HCT116 (cell line): ENCODE measurements around the gene PLS3. TPM values are rescaled to one million over a fixed set of nuclear protein-coding genes. Genes with fewer than 3 reads are reported as not detected.

Experiments used
- ATAC-seq: fragments of 200-7000 bp; cut with Tn5 transposase; 2 replicates; pipeline ENCODE4 v1.9.1; 2020; ENCODE audit warnings: mild to moderate bottlenecking, moderate library complexity
- BruUV-seq: library from RNA; stranded (reverse); fragments of 400-500 nt; replicated peaks from 2 replicates; lab custom pipeline; 2021; lab: Mats Ljungman, UMichigan
- CTCF ChIA-PET: fragments of 300-600 bp; sonication (Branson Sonifier 250); formaldehyde crosslinking; loops from one replicate; lab custom pipeline; 2021; ENCODE audit warnings: antibody characterized with exemption; lab: Charles Lee
- POLR2A ChIA-PET: fragments of 300-600, 350-600 bp; sonication (Branson Sonifier 250); formaldehyde crosslinking; loops from one replicate; lab custom pipeline; 2021; ENCODE audit warnings: antibody characterized with exemption; lab: Charles Lee
- RAD21 ChIA-PET, 2 experiments: fragments of 300-600 bp; sonication (Branson Sonifier 250); formaldehyde crosslinking; loops; one replicate each; lab custom pipeline; 2023; ENCODE audit warnings: low total read pairs in 2 of 2; ENCODE audit not compliant: uncharacterized antibody in 2 of 2, unreplicated experiment in 2 of 2, low non-redundant PET in 1 of 2; lab: Charles Lee
- DNase-seq: peaks from one replicate; pipeline ENCODE4 v3.0.0-alpha.2; 2010; ENCODE audit warnings: low read depth, low spot score
- H2AFZ ChIP-seq: fragments of 200-600 bp; shearing (Covaris generic), sonication (generic); 2 replicates; pipeline ENCODE4 v1.6.1; 2017; ENCODE audit warnings: low read depth, mixed run types, mixed read lengths, antibody characterized with exemption, low read length; ENCODE audit not compliant: poor library complexity, severe bottlenecking
- H3K27ac ChIP-seq: 2 replicates; pipeline ENCODE4 v1.5.1; 2012; ENCODE audit warnings: low read depth, low read length
- H3K27me3 ChIP-seq: fragments of 200-600 bp; sonication (generic); 2 replicates; pipeline ENCODE4 v1.6.1; 2016; ENCODE audit warnings: mixed run types, low read length, mixed read lengths; ENCODE audit not compliant: insufficient read depth
- H3K36me3 ChIP-seq, 2 experiments: fragments of 200-500 bp in 1 of 2; fragments of 200-600 bp in 1 of 2; sonication (Bioruptor generic) in 1 of 2; sonication (generic) in 1 of 2; 2 replicates each; pipeline versions ENCODE4 v1.5.1 to v1.6.1; 2014 to 2016; ENCODE audit warnings: low read length in 2 of 2, inconsistent platforms in 1 of 2, mixed read lengths in 1 of 2, mixed run types in 1 of 2; ENCODE audit not compliant: insufficient read depth in 2 of 2, control insufficient read depth in 1 of 2
- H3K4me1 ChIP-seq, 2 experiments: fragments of 200-600 bp in 1 of 2; sonication (generic) in 1 of 2; 2 replicates each; pipeline versions ENCODE4 v1.5.1 to v1.6.1; 2012 to 2017; ENCODE audit warnings: low read length in 2 of 2, inconsistent platforms in 1 of 2, mild to moderate bottlenecking in 1 of 2, mixed read lengths in 1 of 2, mixed run types in 1 of 2, moderate library complexity in 1 of 2; ENCODE audit not compliant: insufficient read depth in 2 of 2, control insufficient read depth in 1 of 2
- H3K4me2 ChIP-seq: fragments of 200-600 bp; sonication (generic); 2 replicates; pipeline ENCODE4 v1.6.1; 2017; ENCODE audit warnings: mixed run types, low read length, mixed read lengths
- H3K4me3 ChIP-seq, 2 experiments: fragments of 200-600 bp in 1 of 2; sonication (generic) in 1 of 2; replicated peaks in 1 of 2; 2 replicates each; pipeline ENCODE4 v1.5.1; 2011 to 2016; ENCODE audit warnings: low read length in 2 of 2, control low read depth in 1 of 2, low read depth in 1 of 2, mild to moderate bottlenecking in 1 of 2, mixed read lengths in 1 of 2, mixed run types in 1 of 2
- H3K79me2 ChIP-seq: fragments of 200-600 bp; sonication (generic); 2 replicates; pipeline ENCODE4 v1.6.1; 2017; ENCODE audit warnings: mild to moderate bottlenecking, mixed run types, low read length, moderate library complexity, mixed read lengths; ENCODE audit not compliant: insufficient read depth
- H3K9ac ChIP-seq: fragments of 200-600 bp; sonication (generic); 2 replicates; pipeline ENCODE4 v1.6.1; 2016; ENCODE audit warnings: low read length, mixed read lengths
- H3K9me2 ChIP-seq: fragments of 200-600 bp; sonication (generic), shearing (Covaris generic); 2 replicates; pipeline ENCODE4 v1.6.1; 2017; ENCODE audit warnings: mixed run types, mild to moderate bottlenecking, moderate library complexity; ENCODE audit not compliant: insufficient read depth
- H3K9me3 ChIP-seq, 2 experiments: fragments of 200-500 bp in 1 of 2; fragments of 200-600 bp in 1 of 2; sonication (Bioruptor generic) in 1 of 2; sonication (generic) in 1 of 2; 2 replicates each; pipeline ENCODE4 v1.6.1; 2014 to 2017; ENCODE audit warnings: low read length in 2 of 2, mixed read lengths in 2 of 2, inconsistent platforms in 1 of 2, low read depth in 1 of 2, mild to moderate bottlenecking in 1 of 2, mixed run types in 1 of 2, moderate library complexity in 1 of 2; ENCODE audit not compliant: control insufficient read depth in 1 of 2, insufficient read depth in 1 of 2
- H4K20me1 ChIP-seq: fragments of 200-600 bp; sonication (generic), shearing (Covaris generic); 2 replicates; pipeline ENCODE4 v1.6.1; 2017; ENCODE audit warnings: mixed run types, mild to moderate bottlenecking, moderate library complexity; ENCODE audit not compliant: insufficient read depth
- CBX3 ChIP-seq: IDR thresholded peaks from 2 replicates; pipeline ENCODE4 v1.6.1; 2012; ENCODE audit warnings: low read depth
- CEBPB ChIP-seq: IDR thresholded peaks from 2 replicates; pipeline ENCODE4 v1.6.1; 2012; ENCODE audit warnings: low read depth
- CTCF ChIP-seq, 3 experiments: fragments of 200-600 bp in 1 of 3; sonication (generic) in 1 of 3; IDR thresholded peaks in 2 of 3; conservative IDR thresholded peaks in 1 of 3; 2 replicates each; pipeline ENCODE4 v1.5.1; 2012 to 2017; ENCODE audit warnings: low read depth in 2 of 3, low read length in 2 of 3, antibody characterized with exemption in 1 of 3, borderline replicate concordance in 1 of 3, control low read depth in 1 of 3, mild to moderate bottlenecking in 1 of 3, mixed read lengths in 1 of 3, mixed run types in 1 of 3, moderate library complexity in 1 of 3; ENCODE audit not compliant: insufficient read depth in 1 of 3
- EGR1 ChIP-seq: IDR thresholded peaks from 2 replicates; pipeline ENCODE4 v1.6.1; 2012; ENCODE audit warnings: low read depth
- ELF1 ChIP-seq: IDR thresholded peaks from 2 replicates; pipeline ENCODE4 v1.6.1; 2012; ENCODE audit warnings: low read depth, borderline replicate concordance
- FOSL1 ChIP-seq: IDR thresholded peaks from 2 replicates; pipeline ENCODE4 v1.6.1; 2012; ENCODE audit warnings: low read depth
- JUND ChIP-seq: IDR thresholded peaks from 2 replicates; pipeline ENCODE4 v1.6.1; 2012
- MAX ChIP-seq: IDR thresholded peaks from 2 replicates; pipeline ENCODE4 v1.6.1; 2012
- POLR2A ChIP-seq: IDR thresholded peaks from 2 replicates; pipeline ENCODE4 v1.7.0; 2011; ENCODE audit warnings: borderline replicate concordance; ENCODE audit not compliant: insufficient read depth, insufficient read length; ENCODE audit errors: extremely low read depth
- POLR2AphosphoS5 ChIP-seq: IDR thresholded peaks from 2 replicates; pipeline ENCODE4 v1.6.1; 2011; ENCODE audit warnings: mild to moderate bottlenecking, low read depth, low read length, moderate library complexity
- RAD21 ChIP-seq: IDR thresholded peaks from 2 replicates; pipeline ENCODE4 v1.6.1; 2012; ENCODE audit warnings: low read depth, mild to moderate bottlenecking
- SIN3A ChIP-seq: IDR thresholded peaks from 2 replicates; pipeline ENCODE4 v1.6.1; 2012; ENCODE audit warnings: low read depth
- SP1 ChIP-seq: IDR thresholded peaks from 2 replicates; pipeline ENCODE4 v1.6.1; 2012; ENCODE audit warnings: low read depth
- SRF ChIP-seq: IDR thresholded peaks from 2 replicates; pipeline ENCODE4 v1.6.1; 2012; ENCODE audit warnings: low read depth
- TCF7L2 ChIP-seq: IDR thresholded peaks from 2 replicates; pipeline ENCODE4 v1.7.0; 2011; ENCODE audit warnings: borderline replicate concordance, inconsistent platforms; ENCODE audit not compliant: insufficient read depth, insufficient read length; ENCODE audit errors: extremely low read depth
- ZBTB33 ChIP-seq: IDR thresholded peaks from 2 replicates; pipeline ENCODE4 v1.6.1; 2011; ENCODE audit warnings: mild to moderate bottlenecking, low read length, moderate library complexity; ENCODE audit not compliant: insufficient replicate concordance; ENCODE audit errors: extremely low read depth
- ZFX ChIP-seq: fragments of 450-650 bp; IDR thresholded peaks from 2 replicates; pipeline ENCODE4 v1.6.1; 2017
- ZNF274 ChIP-seq: fragments of 200-500 bp; sonication (Bioruptor generic); IDR thresholded peaks from 2 replicates; pipeline ENCODE4 v1.6.1; 2014; ENCODE audit warnings: mild to moderate bottlenecking, low read depth, low read length, inconsistent platforms
- intact Hi-C: fragments of 100-400 bp; cut with micrococcal nuclease; formaldehyde crosslinking; loops from 2 replicates; pipeline ENCODE4 v1.10.0; 2022
- total RNA-seq: library from RNA; stranded (reverse); gene quantifications from one replicate; pipeline ENCODE4 v1.2.1, GENCODE V29; 2021; ENCODE audit not compliant: unreplicated experiment
- TF ChIP-seq, protein P1 (sequence below): IDR thresholded peaks from 2 replicates; pipeline ENCODE4 v1.6.1; 2012; ENCODE audit warnings: low read depth

PLS3 gene
- total RNA-seq, 1 experiment from 2014 or later, result 50.8 TPM

GRCh38 chrX:115579786-115580294 lies 18.9 kb downstream of the PLS3 start:
- intact Hi-C loops, result no loop called here
- TF ChIP-seq ZBTB33 (no peak), SIN3A (no peak), POLR2A (no peak), EGR1 (no peak), SP1 (no peak), SRF (no peak), MAX (no peak), ZNF274 (no peak), POLR2AphosphoS5 (no peak), CEBPB (no peak), JUND (no peak), CTCF (IDR thresholded peaks at IDR 0.05 in 2 of 3, conservative IDR thresholded peaks at IDR 0.05 in 1 of 3; ENCODE audit: borderline replicate concordance in 1 of 3, insufficient read depth in 1 of 3, low read depth in 2 of 3, low read length in 2 of 3) (no peak), TCF7L2 (no peak), ELF1 (no peak), RAD21 (no peak), CBX3 (no peak), ZFX (no peak), FOSL1 (no peak)
- TF ChIP-seq, protein P1, sequence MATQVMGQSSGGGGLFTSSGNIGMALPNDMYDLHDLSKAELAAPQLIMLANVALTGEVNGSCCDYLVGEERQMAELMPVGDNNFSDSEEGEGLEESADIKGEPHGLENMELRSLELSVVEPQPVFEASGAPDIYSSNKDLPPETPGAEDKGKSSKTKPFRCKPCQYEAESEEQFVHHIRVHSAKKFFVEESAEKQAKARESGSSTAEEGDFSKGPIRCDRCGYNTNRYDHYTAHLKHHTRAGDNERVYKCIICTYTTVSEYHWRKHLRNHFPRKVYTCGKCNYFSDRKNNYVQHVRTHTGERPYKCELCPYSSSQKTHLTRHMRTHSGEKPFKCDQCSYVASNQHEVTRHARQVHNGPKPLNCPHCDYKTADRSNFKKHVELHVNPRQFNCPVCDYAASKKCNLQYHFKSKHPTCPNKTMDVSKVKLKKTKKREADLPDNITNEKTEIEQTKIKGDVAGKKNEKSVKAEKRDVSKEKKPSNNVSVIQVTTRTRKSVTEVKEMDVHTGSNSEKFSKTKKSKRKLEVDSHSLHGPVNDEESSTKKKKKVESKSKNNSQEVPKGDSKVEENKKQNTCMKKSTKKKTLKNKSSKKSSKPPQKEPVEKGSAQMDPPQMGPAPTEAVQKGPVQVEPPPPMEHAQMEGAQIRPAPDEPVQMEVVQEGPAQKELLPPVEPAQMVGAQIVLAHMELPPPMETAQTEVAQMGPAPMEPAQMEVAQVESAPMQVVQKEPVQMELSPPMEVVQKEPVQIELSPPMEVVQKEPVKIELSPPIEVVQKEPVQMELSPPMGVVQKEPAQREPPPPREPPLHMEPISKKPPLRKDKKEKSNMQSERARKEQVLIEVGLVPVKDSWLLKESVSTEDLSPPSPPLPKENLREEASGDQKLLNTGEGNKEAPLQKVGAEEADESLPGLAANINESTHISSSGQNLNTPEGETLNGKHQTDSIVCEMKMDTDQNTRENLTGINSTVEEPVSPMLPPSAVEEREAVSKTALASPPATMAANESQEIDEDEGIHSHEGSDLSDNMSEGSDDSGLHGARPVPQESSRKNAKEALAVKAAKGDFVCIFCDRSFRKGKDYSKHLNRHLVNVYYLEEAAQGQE, result no peak
- TF ChIP-seq, all 23 proteins: peak for 0
- RAD21 ChIA-PET, result no interaction called here
- H3K4me2 ChIP-seq, result no peak overlapping the region
- H4K20me1 ChIP-seq, result no peaks in the 10 kb centered on the region
- POLR2A ChIA-PET, result no interaction called here
- BruUV-seq, result no TSS peak
- CTCF ChIA-PET, result no interaction called here
- no peaks in the 10 kb centered on the region for H3K27me3 ChIP-seq
- peaks cover 32% of the 10 kb centered on the region for H3K79me2 ChIP-seq
- no peak overlapping the region for H3K4me3 ChIP-seq
- no peaks in the 10 kb centered on the region for H3K9me3 ChIP-seq
- H3K4me1 ChIP-seq, result no peaks in the 10 kb centered on the region
- H3K9ac ChIP-seq, result no peak overlapping the region
- ATAC-seq (no peak), DNase-seq (no peak)
- H2AFZ ChIP-seq, result no peak overlapping the region
- H3K36me3 ChIP-seq, result no peaks in the 10 kb centered on the region; a peak in 1 of 4 replicates
- no peaks in the 10 kb centered on the region for H3K9me2 ChIP-seq
- no peak overlapping the region for H3K27ac ChIP-seq
